B cell (primary cell): ENCODE measurements around the gene CD200. TPM values are rescaled to one million over a fixed set of nuclear protein-coding genes. Genes with fewer than 3 reads are reported as not detected.
"Not testable (repeated sequence)": the region's sequence is repeated elsewhere in the genome, so short reads cannot be mapped to it uniquely, and the experiment has no call there.

Experiments
- ATAC-seq: fragments of 200-7000 bp; cut with Tn5 transposase; one replicate; pipeline ENCODE4 v1.10.0; 2021; ENCODE audit warnings: low read depth, mild to moderate bottlenecking, moderate number of reproducible peaks, moderate library complexity
- CTCF ChIA-PET: fragments of 350-600 bp; sonication (Branson Sonifier 250); formaldehyde crosslinking; loops from one replicate; lab custom pipeline; 2021; ENCODE audit warnings: antibody characterized with exemption, inconsistent platforms; lab: Charles Lee
- POLR2A ChIA-PET: fragments of 350-600 bp; sonication (Branson Sonifier 250); formaldehyde crosslinking; loops from one replicate; lab custom pipeline; 2021; ENCODE audit warnings: antibody characterized with exemption; lab: Charles Lee
- DNase-seq: peaks from one replicate; pipeline ENCODE4 v3.0.0; 2013
- H2AFZ ChIP-seq: 2 replicates; pipeline ENCODE4 v1.6.1; 2012; ENCODE audit warnings: mild to moderate bottlenecking, low read depth, low read length; ENCODE audit not compliant: insufficient read depth, poor library complexity, severe bottlenecking
- H3K27ac ChIP-seq, 2 donors: 1 replicate in 1 of 2; 2 replicates in 1 of 2; pipeline ENCODE4 v1.5.1; 2012 to 2013; ENCODE audit warnings: low read length in 2 of 2, mild to moderate bottlenecking in 2 of 2, moderate library complexity in 1 of 2
- H3K27me3 ChIP-seq, 4 experiments: fragments of 200-600 bp in 1 of 4; sonication (generic) in 1 of 4; replicated peaks in 1 of 4; 1 replicate in 2 of 4; 2 replicates in 2 of 4; pipeline versions ENCODE4 v1.6.1 to v1.7.0; 2013 to 2016; ENCODE audit warnings: low read length in 3 of 4, mild to moderate bottlenecking in 2 of 4, mixed read lengths in 1 of 4, moderate library complexity in 1 of 4; ENCODE audit not compliant: insufficient read depth in 4 of 4, control insufficient read depth in 3 of 4; ENCODE audit errors: control extremely low read depth in 1 of 4
- H3K36me3 ChIP-seq, 2 experiments: replicated peaks in 1 of 2; 1 replicate in 1 of 2; 2 replicates in 1 of 2; pipeline versions ENCODE4 v1.6.1 to v1.7.1; 2013; ENCODE audit warnings: low read length in 1 of 2; ENCODE audit not compliant: insufficient read depth in 2 of 2, control insufficient read depth in 1 of 2; ENCODE audit errors: control extremely low read depth in 1 of 2, extremely low read depth in 1 of 2
- H3K4me1 ChIP-seq, 2 donors: fragments of 200-600 bp in 1 of 2; sonication (generic) in 1 of 2; 1 replicate in 1 of 2; 2 replicates in 1 of 2; pipeline versions ENCODE4 v1.5.1 to v1.6.1; 2013 to 2017; ENCODE audit warnings: low read length in 2 of 2; ENCODE audit not compliant: control insufficient read depth in 2 of 2, insufficient read depth in 2 of 2
- H3K4me2 ChIP-seq: replicated peaks from 2 replicates; pipeline ENCODE3; 2012; ENCODE audit warnings: mild to moderate bottlenecking, low read depth, low read length; ENCODE audit not compliant: poor library complexity, severe bottlenecking
- H3K4me3 ChIP-seq, 5 experiments: fragments of 200-600 bp in 1 of 5; sonication (generic) in 1 of 5; 1 replicate in 3 of 5; 2 replicates in 2 of 5; pipeline versions ENCODE4 v1.5.1 to v1.7.0; 2011 to 2016; ENCODE audit warnings: low read length in 4 of 5, mild to moderate bottlenecking in 4 of 5, low read depth in 2 of 5, control low read depth in 1 of 5, moderate library complexity in 1 of 5; ENCODE audit not compliant: insufficient read depth in 1 of 5; ENCODE audit errors: control extremely low read depth in 1 of 5, extremely low read depth in 1 of 5
- H3K79me2 ChIP-seq: fragments of 200-600 bp; sonication (generic); one replicate; pipeline ENCODE4 v1.6.0; 2016; ENCODE audit warnings: low read length; ENCODE audit not compliant: control insufficient read depth, insufficient read depth
- H3K9ac ChIP-seq: fragments of 200-600 bp; sonication (generic); 2 replicates; pipeline ENCODE4 v1.6.1; 2017; ENCODE audit warnings: mild to moderate bottlenecking, low read length, moderate library complexity
- H3K9me3 ChIP-seq, 3 donors: one replicate each; pipeline versions ENCODE4 v1.6.1 to v1.7.1; 2013; ENCODE audit warnings: low read length in 2 of 3; ENCODE audit not compliant: control insufficient read depth in 2 of 3, insufficient read depth in 1 of 3; ENCODE audit errors: control extremely low read depth in 1 of 3
- H4K20me1 ChIP-seq: 2 replicates; pipeline ENCODE4 v1.6.0; 2012; ENCODE audit warnings: mild to moderate bottlenecking, low read length; ENCODE audit not compliant: insufficient read depth, control insufficient read depth, poor library complexity, severe bottlenecking
- H3K27ac Mint-ChIP-seq: one replicate; pipeline ENCODE4 v1.8.0; 2021; ENCODE audit warnings: mixed read lengths
- H3K27me3 Mint-ChIP-seq: one replicate; pipeline ENCODE4 v1.8.0; 2021; ENCODE audit warnings: mixed read lengths
- H3K4me1 Mint-ChIP-seq: one replicate; pipeline ENCODE4 v1.8.0; 2021; ENCODE audit warnings: mixed read lengths
- H3K4me3 Mint-ChIP-seq: one replicate; pipeline ENCODE4 v1.8.0; 2021; ENCODE audit warnings: mixed read lengths
- H3K9me3 Mint-ChIP-seq: one replicate; pipeline ENCODE4 v1.8.0; 2022; ENCODE audit warnings: mixed read lengths; ENCODE audit not compliant: insufficient read depth
- CTCF ChIP-seq: fragments of 200-600 bp; IDR thresholded peaks from one replicate; pipeline ENCODE4 v1.8.0; 2022; ENCODE audit warnings: antibody characterized with exemption, mild to moderate bottlenecking
- EZH2 ChIP-seq: IDR thresholded peaks from 2 replicates; pipeline ENCODE4 v1.6.1; 2012; ENCODE audit warnings: borderline replicate concordance, low read depth, mild to moderate bottlenecking, moderate library complexity, low read length; ENCODE audit not compliant: insufficient read depth, poor library complexity, severe bottlenecking
- WGBS: methylation state at CpG from one replicate; pipeline ENCODE4 v1.1.5; 2013; ENCODE audit warnings: missing lambda C conversion rate; ENCODE audit not compliant: insufficient coverage; 5-methylcytosine and 5-hydroxymethylcytosine counted together
- intact Hi-C: fragments of 100-400 bp; cut with micrococcal nuclease; formaldehyde crosslinking; loops from one replicate; pipeline ENCODE4 v1.10.0; 2022
- polyA plus RNA-seq: library from polyadenylated mRNA; depleted of rRNA; stranded (reverse); fragments of >200 nt; gene quantifications from 2 replicates; pipeline ENCODE4 v1.2.3, GENCODE V29; 2012
- total RNA-seq, 2 donors: library from RNA; stranded (reverse); fragments of 120-200 nt in 1 of 2; gene quantifications; 1 replicate in 1 of 2; 2 replicates in 1 of 2; pipeline versions ENCODE4 v1.2.3 to v1.2.4, GENCODE V29; 2013 to 2022

CD200 gene
- total and polyA plus RNA-seq, 2 donors (not counting 1 experiment from before 2014, with no cell fraction given), result 35.0 to 49.9 TPM

- H3K27me3 ChIP-seq, result no peaks in the 10 kb centered on the region
- TF ChIP-seq EZH2, result no peak
- no peak for TF ChIP-seq CTCF
- H3K4me1 ChIP-seq, result peaks cover 3 to 6% of the 10 kb centered on the region in 2 donors
- H3K4me2 ChIP-seq, result no peak overlapping the region
- ChIA-PET POLR2A (no interaction called here), CTCF (no interaction called here)
- H3K36me3 ChIP-seq, result no peaks in the 10 kb centered on the region
- H3K27ac ChIP-seq, result no peak overlapping the region
- DNase-seq, result no peak
- intact Hi-C loops, result no loop called here
- ATAC-seq, result no peak
- Mint-ChIP-seq H3K27me3 (no peaks in the 10 kb centered on the region), H3K4me1 (peaks cover 11% of the 10 kb centered on the region), H3K9me3 (no peaks in the 10 kb centered on the region), H3K4me3 (no peak overlapping the region), H3K27ac (no peak overlapping the region)
- H2AFZ ChIP-seq, result no peak overlapping the region
- H3K9ac ChIP-seq, result no peak overlapping the region
- H3K79me2 ChIP-seq, result no peaks in the 10 kb centered on the region
- no CpG with 5 or more reads among the region's 2 CpGs for WGBS
- H3K4me3 ChIP-seq, result no peak overlapping the region
- peaks cover 0 to 3% (median 0%) of the 10 kb centered on the region in 3 donors for H3K9me3 ChIP-seq
- no peaks in the 10 kb centered on the region for H4K20me1 ChIP-seq
Measured at GRCh38 chr3:112399064-112399463, 66.1 kb downstream of the CD200 start.

- H4K20me1 ChIP-seq, H3K9me3 Mint-ChIP-seq, H3K79me2 ChIP-seq, H3K27ac ChIP-seq, ATAC-seq, H3K27ac Mint-ChIP-seq, H3K27me3 Mint-ChIP-seq, CTCF ChIA-PET, POLR2A ChIA-PET, H3K9me3 ChIP-seq, H3K4me1 ChIP-seq, H2AFZ ChIP-seq, H3K36me3 ChIP-seq, H3K4me2 ChIP-seq, H3K4me3 ChIP-seq, H3K4me3 Mint-ChIP-seq, H3K9ac ChIP-seq, DNase-seq, intact Hi-C loops, H3K27me3 ChIP-seq: not testable (repeated sequence)
- peaks cover 11% of the 10 kb centered on the region for H3K4me1 Mint-ChIP-seq
- WGBS, result 87% methylated on average over 3 of the region's 6 CpGs
Measured at GRCh38 chr3:112399554-112399953, 66.6 kb downstream of the CD200 start.

- H3K4me3 ChIP-seq, DNase-seq, H3K27me3 Mint-ChIP-seq, H3K9me3 Mint-ChIP-seq, H3K4me2 ChIP-seq, H3K9me3 ChIP-seq, H3K4me1 ChIP-seq, H3K4me1 Mint-ChIP-seq, H2AFZ ChIP-seq, H4K20me1 ChIP-seq, H3K79me2 ChIP-seq, H3K4me3 Mint-ChIP-seq, H3K9ac ChIP-seq, ATAC-seq, H3K27ac Mint-ChIP-seq, H3K27me3 ChIP-seq, H3K27ac ChIP-seq, H3K36me3 ChIP-seq: not testable (repeated sequence)
- WGBS, result 100% methylated on average over 4 of the region's 5 CpGs
- ChIA-PET POLR2A (interaction anchor here (0.6 kb wide), 1 partner anchor 69 kb away, joined by 9 read pairs; no protein-coding TSS in a partner anchor), CTCF (interaction anchor here (1.0 kb wide), 1 partner anchor 67 kb away, joined by 3 read pairs; the partner anchor contains the start of gene CD200)
- intact Hi-C loops, result loop anchor here (10.0 kb wide), 1 partner anchor 46 kb away; no protein-coding TSS in a partner anchor
Measured at GRCh38 chr3:112400317-112400716, 67.4 kb downstream of the CD200 start.
